Activated CD8-positive, alpha-beta T cell treated with anti-CD3 and anti-CD28 coated beads for 36 hours (primary cell): Measurements from ENCODE around the gene VDR. TPM values are rescaled to one million over a fixed set of nuclear protein-coding genes. Genes with fewer than 3 reads are reported as not detected.
A peak's percentile ranks its signal among the peaks of the same experiment; 100 is the strongest.

Experiments
- ATAC-seq: fragments of 200-7000 bp; cut with Tn5 transposase; one replicate; pipeline ENCODE4 v1.10.0; 2021; ENCODE audit warnings: mild to moderate bottlenecking, moderate library complexity
- CTCF ChIA-PET: fragments of 350-600 bp; sonication (Branson Sonifier 250); formaldehyde crosslinking; loops from one replicate; lab custom pipeline; 2021; ENCODE audit warnings: antibody characterized with exemption; lab: Charles Lee
- POLR2A ChIA-PET: fragments of 350-600 bp; sonication (Branson Sonifier 250); formaldehyde crosslinking; loops from one replicate; lab custom pipeline; 2021; ENCODE audit warnings: antibody characterized with exemption; lab: Charles Lee
- DNase-seq: peaks from one replicate; pipeline ENCODE4 v3.0.0-alpha.2; 2020
- H3K27ac Mint-ChIP-seq: one replicate; pipeline ENCODE4 v1.8.0; 2021; ENCODE audit warnings: mild to moderate bottlenecking, mixed read lengths
- H3K27me3 Mint-ChIP-seq: one replicate; pipeline ENCODE4 v1.8.0; 2021; ENCODE audit warnings: mixed read lengths
- H3K36me3 Mint-ChIP-seq: one replicate; pipeline ENCODE4 v1.8.0; 2021; ENCODE audit warnings: low read depth, mixed read lengths
- H3K4me1 Mint-ChIP-seq: one replicate; pipeline ENCODE4 v1.8.0; 2021; ENCODE audit warnings: low read depth, mixed read lengths
- H3K4me3 Mint-ChIP-seq: one replicate; pipeline ENCODE4 v1.8.0; 2021; ENCODE audit warnings: mild to moderate bottlenecking, moderate library complexity, mixed read lengths
- H3K9me3 Mint-ChIP-seq: one replicate; pipeline ENCODE4 v1.8.0; 2021; ENCODE audit warnings: mixed read lengths
- intact Hi-C: fragments of 100-400 bp; cut with micrococcal nuclease; formaldehyde crosslinking; loops from one replicate; pipeline ENCODE4 v1.10.0; 2022
- total RNA-seq, 2 experiments: library from RNA; stranded (reverse); gene quantifications; one replicate each; pipeline ENCODE4 v1.2.3, GENCODE V29; 2021
- TF ChIP-seq, protein P1 (sequence below): fragments of 200-600 bp; IDR thresholded peaks from one replicate; pipeline ENCODE4 v1.8.0; 2022; ENCODE audit warnings: antibody characterized with exemption, mild to moderate bottlenecking

Gene VDR
- total RNA-seq, 2 experiments from 2014 or later, result 84.6 to 86.4 TPM

GRCh38 chr12:47903151-47903611 is 1.6 kb downstream of the VDR start:
- DNase-seq (peak; percentile 55), ATAC-seq (no peak)
- H3K36me3 Mint-ChIP-seq, result peaks cover 52% of the 10 kb centered on the region
- TF ChIP-seq, protein P1, sequence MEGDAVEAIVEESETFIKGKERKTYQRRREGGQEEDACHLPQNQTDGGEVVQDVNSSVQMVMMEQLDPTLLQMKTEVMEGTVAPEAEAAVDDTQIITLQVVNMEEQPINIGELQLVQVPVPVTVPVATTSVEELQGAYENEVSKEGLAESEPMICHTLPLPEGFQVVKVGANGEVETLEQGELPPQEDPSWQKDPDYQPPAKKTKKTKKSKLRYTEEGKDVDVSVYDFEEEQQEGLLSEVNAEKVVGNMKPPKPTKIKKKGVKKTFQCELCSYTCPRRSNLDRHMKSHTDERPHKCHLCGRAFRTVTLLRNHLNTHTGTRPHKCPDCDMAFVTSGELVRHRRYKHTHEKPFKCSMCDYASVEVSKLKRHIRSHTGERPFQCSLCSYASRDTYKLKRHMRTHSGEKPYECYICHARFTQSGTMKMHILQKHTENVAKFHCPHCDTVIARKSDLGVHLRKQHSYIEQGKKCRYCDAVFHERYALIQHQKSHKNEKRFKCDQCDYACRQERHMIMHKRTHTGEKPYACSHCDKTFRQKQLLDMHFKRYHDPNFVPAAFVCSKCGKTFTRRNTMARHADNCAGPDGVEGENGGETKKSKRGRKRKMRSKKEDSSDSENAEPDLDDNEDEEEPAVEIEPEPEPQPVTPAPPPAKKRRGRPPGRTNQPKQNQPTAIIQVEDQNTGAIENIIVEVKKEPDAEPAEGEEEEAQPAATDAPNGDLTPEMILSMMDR, result no peak
- CTCF ChIA-PET, result interaction anchor here (1.0 to 6.2 kb wide), 6 partner anchors 9 to 295 kb away, joined by 3 to 37 read pairs (median 4); no protein-coding TSS in a partner anchor
- intact Hi-C loops, result no loop called here
- POLR2A ChIA-PET, result interaction anchor here (2.4 to 3.7 kb wide), 3 partner anchors 10 to 18 kb away, joined by 11 to 57 read pairs (median 15); no protein-coding TSS in a partner anchor
- H3K4me3 Mint-ChIP-seq, result peak overlapping the region; percentile 95
- H3K9me3 Mint-ChIP-seq, result no peaks in the 10 kb centered on the region
- H3K27ac Mint-ChIP-seq, result peak overlapping the region; percentile 94
- peaks cover 54% of the 10 kb centered on the region for H3K4me1 Mint-ChIP-seq
- peaks cover 20% of the 10 kb centered on the region for H3K27me3 Mint-ChIP-seq

GRCh38 chr12:47902131-47902639 is 2.6 kb downstream of the VDR start:
- intact Hi-C loops, result no loop called here
- POLR2A ChIA-PET, result interaction anchor here (1.0 to 3.7 kb wide), 3 partner anchors 13 to 41 kb away, joined by 4 to 57 read pairs (median 10); no protein-coding TSS in a partner anchor
- no peak for ATAC-seq
- TF ChIP-seq, protein P1, result no peak
- Mint-ChIP-seq H3K4me3 (peak overlapping the region; percentile 95), H3K4me1 (peaks cover 55% of the 10 kb centered on the region), H3K36me3 (peaks cover 61% of the 10 kb centered on the region), H3K27ac (no peak overlapping the region), H3K27me3 (peaks cover 16% of the 10 kb centered on the region), H3K9me3 (no peaks in the 10 kb centered on the region)
- CTCF ChIA-PET, result interaction anchor here (0.8 to 6.2 kb wide), 5 partner anchors 11 to 143 kb away, joined by 3 to 37 read pairs (median 4); no protein-coding TSS in a partner anchor
- no peak for DNase-seq

- no peaks in the 10 kb centered on the region for H3K9me3 Mint-ChIP-seq
- POLR2A ChIA-PET, result interaction anchor here (1.0 to 2.4 kb wide), 2 partner anchors 12 to 40 kb away, joined by 4 to 10 read pairs; no protein-coding TSS in a partner anchor
- no peak for DNase-seq
- H3K27me3 Mint-ChIP-seq, result peaks cover 11% of the 10 kb centered on the region
- H3K4me1 Mint-ChIP-seq, result peaks cover 60% of the 10 kb centered on the region
- intact Hi-C loops, result no loop called here
- TF ChIP-seq, protein P1, result no peak
- ATAC-seq, result no peak
- H3K4me3 Mint-ChIP-seq, result peak overlapping the region; percentile 95
- H3K36me3 Mint-ChIP-seq, result peaks cover 66% of the 10 kb centered on the region
- CTCF ChIA-PET, result interaction anchor here (0.8 to 6.2 kb wide), 6 partner anchors 10 to 142 kb away, joined by 3 to 37 read pairs (median 4); no protein-coding TSS in a partner anchor
- H3K27ac Mint-ChIP-seq, result no peak overlapping the region
Observed at GRCh38 chr12:47901718-47902093, 3.1 kb downstream of the VDR start.

DNA sequence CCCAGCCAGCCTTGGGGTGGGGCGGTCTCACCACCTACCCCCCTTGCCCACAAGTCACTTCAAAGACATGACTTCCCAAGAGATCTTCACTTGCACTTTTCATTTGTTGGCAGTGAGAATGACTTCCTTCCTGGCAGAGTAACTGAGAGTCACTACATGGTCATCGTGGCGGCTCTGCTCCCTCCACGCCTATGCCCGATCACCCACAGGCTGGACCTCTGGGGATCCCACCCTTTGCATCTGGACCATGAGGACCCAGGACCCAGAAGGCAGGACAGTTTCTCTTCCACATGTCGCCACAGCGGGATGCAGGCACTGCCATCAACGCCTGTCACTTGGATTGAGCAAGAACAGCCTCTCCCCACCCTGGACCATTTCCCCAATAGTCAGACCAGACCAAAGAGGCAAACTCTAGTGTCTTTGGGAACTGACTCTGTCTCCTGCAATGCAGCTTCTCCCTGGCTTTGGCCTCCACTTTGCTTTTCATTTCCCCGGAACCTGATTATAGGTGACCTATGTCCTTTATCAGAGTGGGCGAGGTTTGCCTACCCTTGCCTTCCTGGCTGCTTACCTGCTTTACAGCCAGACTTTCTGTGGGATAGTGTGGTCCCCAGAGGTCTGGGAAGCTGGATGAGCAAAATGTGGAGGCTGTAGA is 3.6 kb downstream of the VDR start:
- Mint-ChIP-seq H3K27me3 (peaks cover 7% of the 10 kb centered on the region), H3K9me3 (no peaks in the 10 kb centered on the region), H3K27ac (no peak overlapping the region), H3K36me3 (peaks cover 71% of the 10 kb centered on the region), H3K4me1 (peaks cover 62% of the 10 kb centered on the region), H3K4me3 (peak overlapping the region; percentile 30)
- DNase-seq, result no peak
- intact Hi-C loops, result no loop called here
- no peak for ATAC-seq
- ChIA-PET POLR2A (interaction anchor here (1.0 to 2.4 kb wide), 2 partner anchors 12 to 40 kb away, joined by 4 to 10 read pairs; no protein-coding TSS in a partner anchor), CTCF (interaction anchor here (1.1 to 6.2 kb wide), 6 partner anchors 10 to 143 kb away, joined by 3 to 37 read pairs (median 4); no protein-coding TSS in a partner anchor)
- TF ChIP-seq, protein P1, result no peak
